DMS 273 treated with DMSO at 0.1 percent for 48 hours (cell line): ENCODE measurements around the gene KIF1A.
A peak's percentile ranks its signal among the peaks of the same experiment; 100 is the strongest.

Experiments
- DNase-seq: peaks from one replicate; lab custom pipeline; 2025; lab: John Stamatoyannopoulos, UW

The KIF1A gene, protein sequence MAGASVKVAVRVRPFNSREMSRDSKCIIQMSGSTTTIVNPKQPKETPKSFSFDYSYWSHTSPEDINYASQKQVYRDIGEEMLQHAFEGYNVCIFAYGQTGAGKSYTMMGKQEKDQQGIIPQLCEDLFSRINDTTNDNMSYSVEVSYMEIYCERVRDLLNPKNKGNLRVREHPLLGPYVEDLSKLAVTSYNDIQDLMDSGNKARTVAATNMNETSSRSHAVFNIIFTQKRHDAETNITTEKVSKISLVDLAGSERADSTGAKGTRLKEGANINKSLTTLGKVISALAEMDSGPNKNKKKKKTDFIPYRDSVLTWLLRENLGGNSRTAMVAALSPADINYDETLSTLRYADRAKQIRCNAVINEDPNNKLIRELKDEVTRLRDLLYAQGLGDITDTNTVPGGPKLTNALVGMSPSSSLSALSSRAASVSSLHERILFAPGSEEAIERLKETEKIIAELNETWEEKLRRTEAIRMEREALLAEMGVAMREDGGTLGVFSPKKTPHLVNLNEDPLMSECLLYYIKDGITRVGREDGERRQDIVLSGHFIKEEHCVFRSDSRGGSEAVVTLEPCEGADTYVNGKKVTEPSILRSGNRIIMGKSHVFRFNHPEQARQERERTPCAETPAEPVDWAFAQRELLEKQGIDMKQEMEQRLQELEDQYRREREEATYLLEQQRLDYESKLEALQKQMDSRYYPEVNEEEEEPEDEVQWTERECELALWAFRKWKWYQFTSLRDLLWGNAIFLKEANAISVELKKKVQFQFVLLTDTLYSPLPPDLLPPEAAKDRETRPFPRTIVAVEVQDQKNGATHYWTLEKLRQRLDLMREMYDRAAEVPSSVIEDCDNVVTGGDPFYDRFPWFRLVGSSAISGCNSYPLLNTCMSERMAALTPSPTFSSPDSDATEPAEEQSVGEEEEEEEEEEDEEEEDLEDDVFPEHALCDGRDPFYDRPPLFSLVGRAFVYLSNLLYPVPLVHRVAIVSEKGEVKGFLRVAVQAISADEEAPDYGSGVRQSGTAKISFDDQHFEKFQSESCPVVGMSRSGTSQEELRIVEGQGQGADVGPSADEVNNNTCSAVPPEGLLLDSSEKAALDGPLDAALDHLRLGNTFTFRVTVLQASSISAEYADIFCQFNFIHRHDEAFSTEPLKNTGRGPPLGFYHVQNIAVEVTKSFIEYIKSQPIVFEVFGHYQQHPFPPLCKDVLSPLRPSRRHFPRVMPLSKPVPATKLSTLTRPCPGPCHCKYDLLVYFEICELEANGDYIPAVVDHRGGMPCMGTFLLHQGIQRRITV (N-terminal part only)

DNA sequence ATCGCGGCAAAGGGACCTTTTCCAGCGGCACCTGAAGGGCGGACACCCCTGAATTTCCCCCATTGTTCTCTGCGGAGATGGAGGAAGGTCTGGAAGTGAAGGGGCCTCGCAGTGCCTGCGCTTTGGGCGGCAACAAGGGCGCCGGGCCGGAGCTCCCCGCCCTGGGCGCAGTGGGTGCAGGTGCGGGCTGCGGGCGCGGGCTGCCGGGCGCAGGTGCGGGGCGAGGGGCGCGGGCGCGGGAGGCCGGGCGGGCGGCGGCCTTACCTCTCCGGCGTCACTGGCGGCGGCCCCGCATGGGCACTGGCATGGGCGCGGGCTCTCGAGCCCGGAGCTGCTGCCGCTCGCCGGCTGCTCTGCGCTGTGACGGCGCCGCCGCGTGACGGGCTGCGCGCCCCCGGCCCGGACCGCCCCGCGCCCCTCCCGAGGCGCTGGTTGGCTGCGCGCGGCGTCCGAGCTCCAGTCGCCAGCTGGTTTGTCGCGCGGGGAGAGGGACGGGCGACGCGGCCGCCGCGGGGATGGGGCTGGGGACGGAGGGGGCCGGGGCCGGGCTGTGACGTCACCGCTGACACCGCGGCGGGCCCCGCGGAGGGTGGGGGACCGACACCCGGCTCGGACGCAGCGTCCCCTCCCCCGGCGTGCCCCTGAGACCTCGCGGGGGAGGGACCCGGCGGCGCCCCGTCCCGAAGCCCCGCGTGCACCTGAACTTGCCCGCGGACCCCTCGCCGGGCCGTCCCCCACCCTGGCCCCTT is at the start of gene KIF1A:
TSS of gene KIF1A (minus strand) at position 362 of the 749 bp plus-strand sequence. CDS start 22,467 bp downstream, outside the sequence.
- DNase-seq: no peak

DNA sequence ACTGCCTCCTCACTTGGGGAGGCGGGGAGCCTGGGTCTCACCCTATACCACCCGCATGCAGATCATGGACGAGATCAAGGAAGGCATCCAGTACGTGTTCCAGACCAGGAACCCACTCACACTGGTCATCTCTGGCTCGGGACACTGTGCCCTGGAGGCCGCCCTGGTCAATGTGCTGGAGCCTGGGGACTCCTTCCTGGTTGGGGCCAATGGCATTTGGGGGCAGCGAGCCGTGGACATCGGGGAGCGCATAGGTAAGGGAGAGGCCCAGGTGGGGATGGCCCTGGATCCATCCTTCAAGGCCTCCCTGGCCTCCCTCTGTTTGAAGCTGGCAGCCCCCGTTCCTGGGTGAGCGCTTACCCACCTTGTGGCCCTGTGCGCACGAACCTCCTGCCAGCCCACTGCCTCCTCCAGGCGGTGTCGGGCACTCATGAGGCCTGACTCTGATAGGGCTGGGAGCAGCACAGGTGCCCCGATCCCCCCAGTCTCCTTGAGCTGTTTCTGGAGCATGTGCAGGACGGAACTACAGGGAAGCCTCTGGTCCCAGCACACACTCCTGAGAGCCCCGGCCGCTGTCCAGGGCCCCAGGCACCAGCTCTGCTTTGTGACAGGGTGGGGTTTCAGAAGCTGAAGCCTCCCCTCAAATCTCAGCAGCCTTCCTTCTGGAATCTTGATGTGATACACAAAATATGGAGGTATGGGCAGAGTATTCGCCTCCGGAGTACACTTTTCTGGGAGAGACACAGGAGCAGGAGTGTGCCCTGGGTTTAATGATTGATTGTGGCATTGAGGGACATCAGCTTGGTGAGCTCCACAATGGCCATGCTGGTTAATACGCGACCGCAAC is 49.3 kb upstream of the KIF1A start:
- no peak for DNase-seq

DNA sequence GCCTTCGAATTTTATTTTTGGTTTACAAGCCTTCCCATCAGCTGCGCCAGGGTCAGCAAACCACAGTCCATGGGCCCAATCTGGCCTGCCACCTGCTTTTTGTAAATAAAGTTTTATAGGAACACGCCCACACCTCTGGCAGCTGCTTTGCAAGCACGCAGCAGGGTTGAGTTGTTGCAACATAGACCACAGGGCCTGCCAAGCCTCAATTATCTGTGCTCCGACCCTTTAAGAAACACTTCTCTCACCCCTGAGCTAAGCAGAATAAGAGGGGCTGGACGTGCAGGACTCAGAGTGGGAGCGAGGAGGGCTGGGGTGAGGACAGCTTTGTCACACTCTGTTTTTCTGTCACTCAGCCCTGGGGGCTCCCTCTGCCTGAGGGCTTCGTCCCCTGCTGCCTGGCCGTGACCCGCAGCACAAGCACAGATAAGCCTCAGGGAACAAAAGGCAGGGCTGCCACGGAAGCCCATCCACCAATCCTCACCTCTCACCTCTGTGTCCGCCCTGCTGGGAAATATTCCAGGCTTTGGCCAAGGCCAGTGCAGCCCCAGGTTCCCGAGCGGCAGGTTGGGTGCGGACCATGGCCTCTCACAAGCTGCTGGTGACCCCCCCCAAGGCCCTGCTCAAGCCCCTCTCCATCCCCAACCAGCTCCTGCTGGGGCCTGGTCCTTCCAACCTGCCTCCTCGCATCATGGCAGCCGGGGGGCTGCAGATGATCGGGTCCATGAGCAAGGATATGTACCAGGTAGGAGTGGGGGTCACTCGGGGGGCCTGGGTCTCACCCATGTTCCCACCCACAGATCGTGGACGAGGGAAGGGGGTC is 48.5 kb upstream of the KIF1A start, which contains the start of gene AGXT:
TSS of gene AGXT (plus strand) at position 539 of the 823 bp plus-strand sequence. CDS start at position 581, 42 bp downstream.
- DNase-seq: no peak

DNA sequence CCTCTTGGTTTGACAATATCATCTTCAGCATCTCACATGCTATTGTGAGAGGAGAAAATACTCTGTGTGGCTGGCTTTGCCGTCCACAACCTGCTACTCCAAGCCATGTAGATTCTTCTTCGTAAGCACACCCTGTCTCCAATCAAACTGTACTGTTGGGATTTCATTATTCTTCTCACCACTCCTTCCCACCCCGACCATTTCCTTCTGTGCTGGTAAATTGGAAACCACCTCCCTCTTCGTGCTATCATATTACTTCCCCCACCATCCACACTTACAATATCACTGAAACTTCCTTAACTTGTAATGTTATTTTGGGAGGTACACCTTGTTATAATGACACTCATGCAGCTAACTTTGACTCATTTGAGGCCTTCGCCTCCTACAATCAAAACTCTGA is 45.4 kb upstream of the KIF1A start:
- no peak for DNase-seq

DNA sequence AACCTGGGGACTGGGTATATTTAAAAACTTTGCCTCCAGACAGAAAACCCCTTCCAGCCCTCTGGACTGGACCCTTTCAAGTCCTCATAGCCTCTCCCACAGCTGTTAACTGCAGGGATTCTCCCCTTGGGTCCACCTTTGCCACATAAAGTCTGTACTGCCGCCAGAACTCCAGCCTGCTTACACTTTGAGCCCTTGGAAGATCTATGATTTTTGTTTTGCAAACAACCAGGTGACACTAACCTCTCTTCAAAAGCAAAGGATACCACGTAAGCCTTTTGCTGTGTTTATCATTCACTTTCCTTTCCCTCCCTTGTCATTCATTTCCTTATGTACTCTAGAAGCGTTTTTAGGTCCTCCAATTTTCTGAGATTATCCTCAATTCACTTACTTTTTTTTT is 44.5 kb upstream of the KIF1A start:
- DNase-seq: no peak

DNA sequence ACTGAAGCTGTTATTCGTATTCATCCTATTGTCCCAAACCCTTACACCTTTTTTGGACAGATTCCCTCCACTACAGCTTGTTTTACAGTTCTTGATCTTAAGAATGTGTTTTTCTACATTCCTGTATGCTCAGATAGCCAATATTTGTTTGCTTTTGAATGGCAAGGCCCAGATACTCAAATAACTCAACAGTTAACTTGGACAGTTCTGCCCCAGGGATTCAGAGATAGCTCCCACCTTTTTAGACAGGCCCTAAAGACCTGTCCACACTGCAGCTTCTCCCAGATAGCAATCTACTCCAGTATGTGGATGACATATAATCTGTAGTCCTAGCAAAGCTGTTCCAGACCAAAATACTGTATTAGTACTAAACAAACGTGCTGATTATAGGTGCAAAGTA is 41.5 kb upstream of the KIF1A start:
- DNase-seq: no peak

DNA sequence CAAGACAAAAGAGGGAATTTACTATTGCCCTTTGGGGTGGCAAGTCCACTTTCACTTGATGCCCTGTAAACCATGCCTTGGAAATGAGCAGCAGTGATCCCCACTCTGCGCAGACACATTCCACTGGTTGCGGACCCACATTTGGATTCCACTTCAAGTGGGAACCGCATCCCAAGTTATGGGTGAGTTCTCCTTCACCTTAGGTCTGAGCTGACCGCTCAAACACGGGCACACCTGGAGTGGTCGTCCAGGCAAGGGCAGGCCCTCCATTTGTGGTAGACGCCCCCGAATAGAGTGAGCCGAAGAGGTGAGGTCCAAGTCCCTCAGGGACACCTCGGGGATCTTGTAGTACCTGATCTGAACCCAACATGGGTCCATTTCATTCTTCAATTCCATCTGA is 38.9 kb upstream of the KIF1A start:
- DNase-seq: no peak

DNA sequence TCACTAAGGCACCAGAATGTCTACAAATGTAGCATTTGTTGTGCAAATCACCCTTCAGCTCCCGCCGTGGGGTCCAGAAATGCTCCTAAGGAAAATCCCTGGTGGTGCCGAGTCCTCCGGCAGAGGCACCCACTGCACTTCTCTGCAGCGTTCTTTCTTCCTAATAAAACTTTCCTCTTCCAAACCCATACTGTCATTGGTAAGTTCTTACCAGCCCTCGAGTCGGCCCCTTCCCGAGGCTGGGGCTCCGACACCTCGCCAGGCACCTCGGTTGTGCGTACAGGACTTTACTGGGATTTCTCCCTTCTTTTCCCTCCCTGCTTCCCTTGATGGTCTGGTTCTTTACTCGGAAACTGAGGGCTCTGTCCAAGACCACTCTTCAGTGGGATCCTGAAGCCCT is 38.3 kb upstream of the KIF1A start:
- no peak for DNase-seq

DNA sequence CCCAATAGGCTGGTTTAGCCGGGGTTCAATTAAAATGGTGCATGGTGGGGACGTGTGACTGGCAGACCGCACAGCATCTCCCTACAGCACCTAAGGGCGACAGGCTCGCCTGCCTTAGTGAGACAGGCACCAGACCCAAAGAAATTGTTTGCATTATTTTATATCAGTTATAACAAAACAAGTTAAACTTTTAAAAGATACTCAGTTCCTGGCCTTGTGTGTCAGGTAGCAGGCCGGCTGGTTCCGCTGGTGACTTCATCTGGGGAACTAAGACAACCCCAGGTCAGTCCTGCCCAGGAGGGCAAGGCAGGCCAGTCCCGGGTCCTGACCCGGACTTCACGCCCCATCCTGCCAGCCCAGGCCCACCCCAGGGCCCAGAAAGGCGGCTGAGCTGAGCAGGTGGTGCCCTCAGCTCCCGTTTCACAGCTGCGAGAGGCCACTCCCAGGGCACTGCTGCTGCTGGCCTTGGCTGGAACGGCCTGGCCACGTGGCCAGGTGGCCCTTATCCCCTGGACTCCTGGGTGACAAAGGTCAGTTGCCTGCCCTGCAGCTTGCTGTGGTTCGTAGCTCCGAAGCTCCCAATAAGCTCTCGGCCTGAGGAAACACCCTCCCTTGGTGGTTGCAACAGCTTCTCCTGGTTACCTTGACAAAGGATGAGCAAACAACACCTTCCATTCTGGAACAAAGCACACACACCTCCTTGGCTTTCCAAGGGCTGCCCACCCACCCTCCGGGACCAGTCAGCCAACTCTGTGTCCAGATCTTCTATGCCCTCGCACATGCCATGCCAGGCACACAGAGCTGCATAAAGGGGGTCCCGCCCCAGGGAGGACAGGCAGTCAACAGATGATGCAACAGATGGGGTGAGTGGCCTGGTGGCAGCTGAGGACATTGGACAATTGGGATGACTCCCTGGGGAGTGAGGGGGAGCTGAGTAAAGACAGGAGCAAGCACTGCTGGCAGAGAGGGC is 37.3 kb upstream of the KIF1A start:
- DNase-seq: no peak

DNA sequence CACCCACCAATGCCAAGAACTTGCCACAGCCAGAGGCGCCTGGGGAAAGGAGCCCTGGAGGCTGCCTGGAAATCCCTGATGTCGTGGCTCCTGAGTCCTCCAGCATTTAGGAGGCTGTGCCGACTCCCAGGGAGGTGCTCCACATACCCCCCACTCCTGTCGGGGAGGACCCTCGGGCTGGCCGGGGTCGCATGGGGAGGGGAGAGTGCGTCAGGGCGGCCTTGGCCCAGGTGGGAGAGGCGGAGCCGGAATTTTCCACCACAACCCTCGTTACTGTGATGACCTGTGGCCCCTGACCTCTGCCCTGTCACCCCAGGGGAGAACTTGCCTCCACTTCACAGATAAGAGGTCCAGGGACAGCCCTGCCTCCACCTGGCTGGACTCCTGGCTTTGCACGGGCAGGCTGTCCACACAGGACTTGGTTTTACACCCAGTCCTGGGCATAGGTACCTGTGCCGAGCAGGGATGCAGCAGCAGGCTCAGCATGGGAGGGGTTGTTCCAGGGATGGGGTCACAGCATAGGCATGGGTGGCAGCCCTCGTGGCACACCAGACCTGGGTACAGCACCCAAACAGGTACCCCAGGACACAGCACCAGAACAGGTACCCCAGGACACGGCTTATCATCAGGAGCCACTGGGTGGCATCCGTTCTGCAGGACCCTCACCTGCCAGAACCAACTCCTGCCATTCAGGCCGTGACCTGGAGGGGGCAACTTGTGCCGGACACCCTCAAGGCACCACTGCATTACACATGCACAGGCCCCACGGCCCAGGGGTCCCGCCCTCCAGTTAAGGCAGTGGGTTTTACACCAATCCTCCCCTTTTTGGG is 36.3 kb upstream of the KIF1A start:
- no peak for DNase-seq

DNA sequence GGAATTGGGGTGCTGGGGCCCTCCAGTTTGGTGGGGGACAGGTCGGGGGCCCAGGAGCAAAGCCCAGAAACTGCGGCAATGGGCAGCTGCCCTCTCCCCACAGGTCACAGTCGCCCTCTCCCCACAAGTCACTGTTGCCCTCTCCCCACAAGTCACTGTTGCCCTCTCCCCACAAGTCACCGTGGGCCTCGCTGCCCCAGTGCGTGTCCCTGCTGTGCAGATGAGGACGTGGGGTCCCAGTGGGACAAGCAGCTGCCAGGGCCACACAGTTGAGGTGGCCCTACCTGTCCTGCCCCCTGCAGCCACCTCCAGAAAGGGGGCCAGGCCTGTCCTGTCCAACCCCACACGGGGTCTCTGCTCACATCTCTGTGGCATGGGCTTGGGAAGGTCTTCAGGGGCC is 35.7 kb upstream of the KIF1A start:
- no peak for DNase-seq

DNA sequence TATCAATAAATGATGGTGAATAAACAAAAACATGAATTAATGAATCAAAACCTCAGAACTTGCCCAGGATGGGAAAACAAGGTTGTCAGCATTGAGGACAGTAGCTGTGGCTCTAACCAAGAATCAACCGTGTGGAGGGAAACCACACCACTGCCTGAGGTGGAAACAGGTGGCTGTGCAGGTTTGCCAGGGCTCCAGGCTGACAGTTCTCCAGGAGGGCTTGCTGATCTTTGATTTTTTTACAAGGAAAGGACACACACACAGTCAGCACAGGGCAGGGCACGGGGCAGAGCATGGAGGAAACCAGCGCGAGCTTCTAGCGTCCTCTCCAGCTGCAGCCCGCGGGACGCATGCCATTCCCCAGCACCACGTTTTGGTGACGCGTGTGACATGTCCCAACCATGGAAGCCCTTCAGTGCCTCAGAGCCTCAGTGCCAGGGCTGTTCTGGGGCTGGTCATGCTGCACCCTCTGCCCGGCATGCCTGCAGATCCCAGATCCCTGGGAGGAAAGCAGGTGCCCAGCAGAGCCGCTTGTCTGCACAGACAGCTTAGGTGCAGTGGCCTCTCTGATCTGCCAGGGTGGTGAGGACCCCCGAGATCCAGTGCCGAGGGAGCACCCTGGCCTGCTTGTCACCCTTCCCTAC is 32.8 kb upstream of the KIF1A start:
- no peak for DNase-seq

DNA sequence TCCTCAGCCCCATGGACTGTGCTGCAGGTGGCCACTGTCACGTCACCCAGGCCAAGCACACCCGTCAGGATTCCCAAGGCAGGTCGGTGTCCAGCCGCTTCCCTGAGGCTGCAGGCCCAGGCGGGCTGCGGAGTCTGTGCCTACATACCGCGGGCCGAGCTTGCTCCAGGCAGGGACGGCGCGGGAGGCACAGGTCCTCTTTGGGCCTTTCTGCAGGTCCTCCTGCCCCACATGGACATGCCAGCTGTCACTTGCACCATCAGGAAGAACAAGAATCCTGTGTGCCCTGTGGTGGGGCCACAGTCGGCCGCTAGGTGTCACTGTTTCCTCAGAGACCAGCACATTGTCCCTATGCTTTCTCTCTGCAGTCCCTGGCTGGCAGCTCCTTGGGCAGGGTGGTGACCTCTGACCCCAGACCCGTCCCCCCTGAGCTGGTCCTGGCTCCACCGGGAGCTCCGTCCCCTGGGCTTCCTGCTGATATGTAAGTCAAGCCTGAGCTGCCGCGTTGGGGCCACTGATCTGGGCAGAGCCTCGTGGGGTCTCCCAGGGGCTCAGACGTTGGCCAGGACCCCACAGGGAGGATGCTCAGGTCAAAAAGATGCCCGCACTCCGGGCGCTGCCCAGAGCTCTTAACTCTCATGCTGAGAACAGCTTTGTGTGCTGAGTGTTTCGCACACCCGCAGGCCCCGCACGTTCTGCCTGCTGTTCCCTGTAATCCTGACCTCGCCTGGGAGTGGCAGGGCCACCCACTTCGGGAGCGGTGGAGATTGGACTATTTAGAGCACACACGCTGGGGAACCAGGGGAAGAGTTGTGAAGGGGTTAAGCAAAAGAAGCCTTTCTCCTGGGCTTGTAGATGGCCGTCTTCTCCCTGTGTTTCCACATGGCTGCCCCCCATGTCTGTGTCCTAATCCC is 31.3 kb upstream of the KIF1A start:
- DNase-seq: peak; percentile 51

DNA sequence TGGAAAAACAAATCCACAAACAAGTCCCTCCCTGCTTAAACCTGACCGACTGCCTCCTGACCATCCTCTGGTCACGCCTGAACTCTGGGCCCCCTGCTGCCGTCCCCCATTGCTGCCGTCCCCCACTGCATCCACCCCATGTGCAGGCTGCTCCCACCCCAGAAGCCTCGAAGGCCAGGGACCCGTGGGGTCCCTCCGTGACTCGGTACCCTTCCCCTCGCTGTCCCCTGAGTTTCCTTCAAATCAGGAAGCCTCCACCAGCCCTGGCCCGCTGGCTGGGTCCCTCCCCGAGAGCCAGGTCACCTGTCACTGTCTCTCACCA is 30.7 kb upstream of the KIF1A start:
- no peak for DNase-seq

DNA sequence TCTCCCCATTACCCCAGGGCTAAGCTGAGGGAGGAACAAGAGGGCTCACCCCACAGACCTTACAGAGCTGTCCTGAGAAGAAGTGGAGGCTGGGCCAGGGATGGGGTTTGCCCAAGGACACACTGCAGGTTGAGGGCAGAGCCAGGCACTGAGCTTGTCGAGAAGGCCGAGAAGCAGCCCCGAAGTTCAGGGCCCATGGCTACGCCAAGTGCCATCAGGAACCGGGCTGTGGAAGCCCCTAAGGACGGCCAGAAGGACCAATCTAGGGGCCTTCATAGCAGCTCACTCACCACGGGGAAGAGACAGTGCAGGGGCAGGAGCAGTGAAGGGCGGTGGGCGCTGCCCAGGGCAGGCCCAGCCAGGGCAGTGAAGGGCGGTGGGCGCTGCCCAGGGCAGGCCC is 30.0 kb upstream of the KIF1A start:
- no peak for DNase-seq
